T47D (cell line): ENCODE measurements around the gene EVX2.

Experiments used
- DNase-seq, 2 experiments: peaks; one replicate each; pipeline versions ENCODE4 v3.0.0 to v3.0.0-alpha.2; 2011 to 2012; ENCODE audit warnings: low read depth in 1 of 2, low spot score in 1 of 2
- JUND ChIP-seq: IDR thresholded peaks from 2 replicates; pipeline ENCODE4 v1.6.1; 2012; ENCODE audit warnings: low read depth
- in situ Hi-C: cut with HindIII; loops from 2 replicates; pipeline ENCODE4 v1.10.0; 2016; ENCODE audit warnings: low sequenced_read_pairs, low pct_unique_long_range_greater_than_20kb

Gene EVX2

GRCh38 chr2:176079285-176079830 is 4.4 kb downstream of the EVX2 start:
- in situ Hi-C loops: no loop called here
- no peak for DNase-seq
- TF ChIP-seq JUND: no peak

GRCh38 chr2:176078541-176079284 is 5.0 kb downstream of the EVX2 start:
- no peak for TF ChIP-seq JUND
- in situ Hi-C loops: no loop called here
- DNase-seq: no peak

GRCh38 chr2:176076796-176077195 is 7.0 kb downstream of the EVX2 start:
- in situ Hi-C loops: no loop called here
- TF ChIP-seq JUND: no peak
- DNase-seq: no peak

GRCh38 chr2:176076063-176076462 is 7.7 kb downstream of the EVX2 start:
- in situ Hi-C loops: no loop called here
- no peak for TF ChIP-seq JUND
- DNase-seq: no peak

- no peak for DNase-seq
- in situ Hi-C loops: no loop called here
- no peak for TF ChIP-seq JUND
Measured at GRCh38 chr2:176075481-176075880, 8.3 kb downstream of the EVX2 start.

GRCh38 chr2:176074919-176075425 is 8.8 kb downstream of the EVX2 start:
- no peak for TF ChIP-seq JUND
- in situ Hi-C loops: no loop called here
- DNase-seq: no peak

GRCh38 chr2:176072951-176073904 is 10.5 kb downstream of the EVX2 start:
- DNase-seq: no peak
- no peak for TF ChIP-seq JUND
- in situ Hi-C loops: no loop called here

- no peak for DNase-seq
- no peak for TF ChIP-seq JUND
- in situ Hi-C loops: no loop called here
Measured at GRCh38 chr2:176072292-176072669, 11.5 kb downstream of the EVX2 start.

- DNase-seq: no peak
- no peak for TF ChIP-seq JUND
- in situ Hi-C loops: no loop called here
Measured at GRCh38 chr2:176071330-176072291, 12.2 kb downstream of the EVX2 start.

GRCh38 chr2:176068419-176068832 is 15.3 kb downstream of the EVX2 start:
- in situ Hi-C loops: no loop called here
- no peak for DNase-seq
- no peak for TF ChIP-seq JUND

GRCh38 chr2:176067589-176068418 is 16.0 kb downstream of the EVX2 start:
- no peak for DNase-seq
- no peak for TF ChIP-seq JUND
- in situ Hi-C loops: no loop called here
